Cardiac fibroblast (primary cell): ENCODE measurements around the gene GCC2.

Experiments
- DNase-seq, 2 donors: peaks; one replicate each; pipeline versions ENCODE4 v3.0.0 to v3.0.0-alpha.2; 2010; ENCODE audit warnings: low read depth in 2 of 2
- H3K4me3 ChIP-seq, 2 donors: replicated peaks in 1 of 2; 1 replicate in 1 of 2; 2 replicates in 1 of 2; pipeline ENCODE4 v1.5.1; 2011; ENCODE audit warnings: low read depth in 2 of 2, low read length in 2 of 2, mild to moderate bottlenecking in 2 of 2, moderate library complexity in 1 of 2
- TF ChIP-seq, protein P1 (sequence below): IDR thresholded peaks from one replicate; pipeline ENCODE4 v1.5.1; 2011; ENCODE audit warnings: low read depth, mild to moderate bottlenecking, low read length, inconsistent platforms

Gene GCC2

DNA sequence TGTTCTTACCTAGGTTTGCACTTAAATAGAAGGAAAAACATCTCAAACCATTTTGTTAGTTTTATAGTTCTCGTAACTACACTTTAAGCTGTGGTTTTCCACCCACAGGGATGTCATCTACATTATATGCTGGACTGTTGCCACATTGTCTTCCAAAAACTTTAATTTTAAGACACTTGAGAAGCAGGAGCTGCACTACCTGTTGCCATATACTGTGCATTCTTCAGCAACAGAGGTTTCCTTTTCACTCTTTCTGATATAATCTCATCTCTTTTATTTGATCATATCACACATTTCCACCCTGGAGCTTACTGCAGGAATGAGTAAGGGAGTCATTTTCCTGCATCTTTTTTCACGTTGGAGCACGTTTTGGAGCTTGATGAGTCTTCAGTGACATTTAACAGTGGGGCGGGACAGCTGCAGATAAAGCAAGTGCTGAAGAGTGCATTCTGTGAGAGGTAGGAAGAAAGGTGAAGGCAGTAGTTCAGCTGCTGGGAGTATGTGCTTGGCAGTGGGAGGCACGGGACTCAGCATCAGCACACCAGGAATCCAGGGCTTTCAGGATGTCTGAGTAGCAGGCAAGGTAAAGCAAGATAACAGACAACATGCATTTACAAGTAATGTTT, 89.1 kb downstream of the GCC2 start:
- no peak for DNase-seq
- no peak overlapping the region for H3K4me3 ChIP-seq
- TF ChIP-seq, protein P1, sequence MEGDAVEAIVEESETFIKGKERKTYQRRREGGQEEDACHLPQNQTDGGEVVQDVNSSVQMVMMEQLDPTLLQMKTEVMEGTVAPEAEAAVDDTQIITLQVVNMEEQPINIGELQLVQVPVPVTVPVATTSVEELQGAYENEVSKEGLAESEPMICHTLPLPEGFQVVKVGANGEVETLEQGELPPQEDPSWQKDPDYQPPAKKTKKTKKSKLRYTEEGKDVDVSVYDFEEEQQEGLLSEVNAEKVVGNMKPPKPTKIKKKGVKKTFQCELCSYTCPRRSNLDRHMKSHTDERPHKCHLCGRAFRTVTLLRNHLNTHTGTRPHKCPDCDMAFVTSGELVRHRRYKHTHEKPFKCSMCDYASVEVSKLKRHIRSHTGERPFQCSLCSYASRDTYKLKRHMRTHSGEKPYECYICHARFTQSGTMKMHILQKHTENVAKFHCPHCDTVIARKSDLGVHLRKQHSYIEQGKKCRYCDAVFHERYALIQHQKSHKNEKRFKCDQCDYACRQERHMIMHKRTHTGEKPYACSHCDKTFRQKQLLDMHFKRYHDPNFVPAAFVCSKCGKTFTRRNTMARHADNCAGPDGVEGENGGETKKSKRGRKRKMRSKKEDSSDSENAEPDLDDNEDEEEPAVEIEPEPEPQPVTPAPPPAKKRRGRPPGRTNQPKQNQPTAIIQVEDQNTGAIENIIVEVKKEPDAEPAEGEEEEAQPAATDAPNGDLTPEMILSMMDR = no peak

DNA sequence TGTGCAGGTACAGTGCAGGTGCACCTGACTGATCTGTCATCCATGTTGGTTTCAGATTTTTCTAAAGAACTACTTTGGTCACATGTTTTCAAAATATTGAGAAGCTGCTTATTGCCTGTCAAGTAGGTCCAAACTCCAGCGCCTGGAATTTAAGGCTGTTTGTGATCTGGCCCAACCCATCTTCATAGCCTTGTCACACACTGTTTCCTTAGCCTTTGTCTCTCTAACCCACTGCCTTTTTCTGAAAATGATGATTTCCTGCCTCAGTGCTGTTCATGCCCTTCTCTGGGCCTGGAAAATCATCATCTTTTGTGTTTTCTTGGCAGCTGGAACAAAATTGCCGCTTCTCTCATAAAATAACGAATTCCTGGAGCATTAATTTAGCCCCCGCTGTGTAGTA, 92.4 kb downstream of the GCC2 start:
- TF ChIP-seq, protein P1 = no peak
- H3K4me3 ChIP-seq = no peak overlapping the region
- DNase-seq = no peak

DNA sequence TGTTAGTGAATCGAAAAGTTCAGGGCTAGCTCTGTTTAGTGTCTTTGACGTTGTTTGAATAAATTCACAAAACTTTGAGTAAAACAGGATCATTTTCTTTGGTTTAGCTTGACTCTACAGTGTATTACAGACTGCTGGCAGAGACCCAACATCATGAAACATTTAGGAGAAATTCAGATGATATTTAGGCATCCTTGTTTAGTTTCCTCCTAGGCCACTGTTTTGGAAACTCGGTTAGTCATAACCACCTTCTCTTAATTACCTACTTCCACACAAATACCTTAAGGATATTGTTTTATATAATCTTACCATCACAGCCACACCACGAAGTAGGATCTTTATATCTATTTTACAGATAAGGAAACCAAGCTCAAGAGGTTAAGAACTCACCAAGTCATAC, 93.1 kb downstream of the GCC2 start:
- DNase-seq = peak; percentile 68 to 71
- no peak overlapping the region for H3K4me3 ChIP-seq
- TF ChIP-seq, protein P1 = no peak

DNA sequence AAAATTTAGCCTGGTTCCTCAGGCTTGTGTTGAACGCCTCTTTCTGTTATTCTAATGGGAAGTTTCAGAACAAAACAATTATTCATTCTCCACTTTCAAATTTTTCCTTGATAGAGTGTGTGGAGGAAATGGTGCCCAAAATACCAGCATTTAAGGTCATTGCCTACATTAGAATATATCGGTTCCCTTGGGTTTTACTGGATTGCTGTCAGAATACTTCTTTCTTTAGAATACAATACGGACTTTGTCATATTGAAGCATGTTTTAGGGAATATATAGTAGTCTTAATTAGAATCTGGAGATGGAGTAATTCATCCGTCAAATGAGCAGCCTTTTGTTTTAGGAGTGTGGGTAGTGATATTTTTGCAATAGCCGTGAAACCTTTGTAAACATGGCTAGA, 98.6 kb downstream of the GCC2 start:
- TF ChIP-seq, protein P1 = no peak
- no peak for DNase-seq
- no peak overlapping the region for H3K4me3 ChIP-seq

DNA sequence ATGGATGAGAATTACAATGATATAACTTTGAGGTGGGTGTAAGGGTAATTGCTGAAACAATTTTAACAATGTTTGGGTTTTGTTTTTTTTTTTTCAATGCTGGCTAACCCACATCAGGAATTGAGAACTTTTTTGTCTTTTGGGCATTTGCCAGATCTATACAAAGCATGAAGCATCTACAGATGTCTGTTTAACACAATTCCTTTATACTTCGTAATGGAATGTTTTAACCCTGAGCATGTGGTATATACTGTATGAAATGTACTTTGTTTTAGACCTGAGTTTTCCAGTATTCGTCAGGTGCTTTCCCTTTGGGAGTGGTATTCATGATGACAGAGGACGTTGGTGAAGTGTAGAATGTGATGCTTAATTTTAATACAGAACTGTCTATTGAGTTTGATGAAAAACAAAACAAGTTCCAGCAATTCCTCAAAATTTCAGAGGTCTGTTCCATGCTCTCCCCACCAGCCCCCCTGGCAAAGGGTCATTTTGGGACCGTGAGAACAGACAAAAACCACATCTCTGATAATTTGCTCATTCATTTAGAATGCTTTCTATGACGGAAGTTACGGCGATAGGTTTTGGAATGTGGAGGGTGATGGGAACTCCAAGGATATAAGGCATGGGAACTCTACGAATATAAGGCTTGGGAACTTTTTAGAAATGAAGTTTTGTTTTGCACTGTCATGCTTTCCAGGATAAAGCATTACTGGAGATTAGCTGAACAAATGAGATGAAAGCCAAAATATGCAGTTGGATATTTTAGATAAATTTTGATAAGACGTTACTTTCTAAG, 99.4 kb downstream of the GCC2 start:
- peak; percentile 81 to 85 for DNase-seq

DNA sequence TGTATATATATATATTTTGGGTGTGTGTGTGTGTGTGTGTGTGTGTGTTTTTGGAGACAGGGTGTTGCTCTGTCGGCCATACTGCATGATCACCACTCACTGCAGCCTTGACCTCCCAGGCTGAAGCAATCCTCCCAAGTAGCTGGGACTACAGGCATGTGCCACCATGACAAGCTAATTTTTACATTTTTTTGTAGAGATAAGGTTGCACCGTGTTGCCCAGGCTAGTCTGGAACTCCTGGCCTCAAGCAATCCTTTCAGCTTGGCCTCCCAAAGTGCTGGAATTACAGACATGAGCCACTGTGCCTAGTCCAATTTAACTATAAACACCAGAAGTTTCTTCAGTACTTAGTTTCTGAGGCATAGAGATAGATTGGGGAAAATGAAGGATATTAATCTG, 103.6 kb downstream of the GCC2 start:
- H3K4me3 ChIP-seq = no peak overlapping the region
- DNase-seq = no peak
- TF ChIP-seq, protein P1 = no peak

More for the DNA sequence above, 99.4 kb downstream of the GCC2 start:
- H3K4me3 ChIP-seq = no peak overlapping the region
- TF ChIP-seq, protein P1 = no peak
